Neuronal stem cell (in vitro differentiated cells): Measurements from ENCODE around the gene RIPPLY1.
A peak's percentile ranks its signal among the peaks of the same experiment; 100 is the strongest.

Experiments
- DNase-seq: peaks from one replicate; pipeline ENCODE4 v3.0.0-alpha.2; 2013; ENCODE audit warnings: low spot score
- H2AFZ ChIP-seq: one replicate; pipeline ENCODE4 v1.6.1; 2013; ENCODE audit warnings: mild to moderate bottlenecking, low read length, inconsistent platforms
- H2AK5ac ChIP-seq: 2 replicates; pipeline ENCODE4 v1.6.1; 2013; ENCODE audit warnings: low read depth, mild to moderate bottlenecking, inconsistent platforms, low read length, moderate library complexity, mixed read lengths
- H2BK120ac ChIP-seq: 2 replicates; pipeline ENCODE4 v1.6.1; 2013; ENCODE audit warnings: low read depth, mild to moderate bottlenecking, inconsistent platforms, low read length, moderate library complexity, mixed read lengths
- H2BK12ac ChIP-seq: one replicate; pipeline ENCODE4 v1.6.1; 2013; ENCODE audit warnings: low read length, inconsistent platforms
- H2BK15ac ChIP-seq: 2 replicates; pipeline ENCODE4 v1.6.1; 2013; ENCODE audit warnings: mild to moderate bottlenecking, low read length, inconsistent platforms, mixed read lengths
- H2BK5ac ChIP-seq: one replicate; pipeline ENCODE4 v1.6.1; 2013; ENCODE audit warnings: inconsistent platforms, mild to moderate bottlenecking, low read length, moderate library complexity
- H3K14ac ChIP-seq: one replicate; pipeline ENCODE4 v1.6.1; 2013; ENCODE audit warnings: low read length, inconsistent platforms
- H3K18ac ChIP-seq: 2 replicates; pipeline ENCODE4 v1.6.1; 2013; ENCODE audit warnings: low read length, inconsistent platforms
- H3K23ac ChIP-seq: 2 replicates; pipeline ENCODE4 v1.6.1; 2013; ENCODE audit warnings: low read depth, mild to moderate bottlenecking, mixed read lengths, low read length, inconsistent platforms; ENCODE audit not compliant: poor library complexity
- H3K27ac ChIP-seq: replicated peaks from 3 replicates; pipeline ENCODE4 v1.5.1; 2013; ENCODE audit warnings: low read length, inconsistent platforms
- H3K27me3 ChIP-seq, 3 experiments: 2 replicates each; pipeline ENCODE4 v1.6.1; 2013; ENCODE audit warnings: low read length in 3 of 3, mild to moderate bottlenecking in 2 of 3, inconsistent platforms in 1 of 3, low read depth in 1 of 3, mixed read lengths in 1 of 3, moderate library complexity in 1 of 3; ENCODE audit not compliant: control insufficient read depth in 3 of 3, insufficient read depth in 3 of 3
- H3K36me3 ChIP-seq, 2 donors: replicated peaks in 1 of 2; 2 replicates each; pipeline ENCODE4 v1.6.1; 2013; ENCODE audit warnings: low read length in 2 of 2; ENCODE audit not compliant: control insufficient read depth in 2 of 2, insufficient read depth in 2 of 2
- H3K4ac ChIP-seq: 2 replicates; pipeline ENCODE4 v1.6.1; 2013; ENCODE audit warnings: inconsistent platforms, mild to moderate bottlenecking, low read length, moderate library complexity
- H3K4me1 ChIP-seq, 2 donors: 1 replicate in 1 of 2; 2 replicates in 1 of 2; pipeline ENCODE4 v1.6.1; 2013; ENCODE audit warnings: low read length in 2 of 2, low read depth in 1 of 2; ENCODE audit not compliant: control insufficient read depth in 2 of 2, insufficient read depth in 1 of 2
- H3K4me2 ChIP-seq: one replicate; pipeline ENCODE4 v1.6.1; 2013; ENCODE audit warnings: mild to moderate bottlenecking, low read length, inconsistent platforms; ENCODE audit not compliant: insufficient read depth, poor library complexity, severe bottlenecking
- H3K4me3 ChIP-seq, 2 donors: 2 replicates each; pipeline ENCODE4 v1.5.1; 2013; ENCODE audit warnings: low read length in 2 of 2, mild to moderate bottlenecking in 2 of 2, inconsistent platforms in 1 of 2, moderate library complexity in 1 of 2
- H3K79me1 ChIP-seq: one replicate; pipeline ENCODE4 v1.6.1; 2013; ENCODE audit warnings: low read depth, mild to moderate bottlenecking, inconsistent platforms, low read length, moderate library complexity
- H3K9ac ChIP-seq: one replicate; pipeline ENCODE4 v1.6.1; 2013; ENCODE audit warnings: mild to moderate bottlenecking, low read depth, low read length, inconsistent platforms; ENCODE audit not compliant: poor library complexity
- H3K9me3 ChIP-seq, 2 donors: replicated peaks in 1 of 2; 2 replicates each; pipeline versions ENCODE3 to v1.6.1; 2013; ENCODE audit warnings: low read length in 2 of 2, mild to moderate bottlenecking in 2 of 2, inconsistent platforms in 1 of 2, low read depth in 1 of 2, mixed read lengths in 1 of 2, moderate library complexity in 1 of 2; ENCODE audit not compliant: control insufficient read depth in 2 of 2, insufficient read depth in 1 of 2
- H4K8ac ChIP-seq: one replicate; pipeline ENCODE4 v1.6.1; 2013; ENCODE audit warnings: low read depth, mild to moderate bottlenecking, inconsistent platforms, low read length, moderate library complexity
- H4K91ac ChIP-seq: one replicate; pipeline ENCODE4 v1.6.1; 2013; ENCODE audit warnings: low read length, low read depth, mild to moderate bottlenecking, inconsistent platforms; ENCODE audit not compliant: poor library complexity
- WGBS, 2 donors: extraction: QIAGEN DNeasy Blood & Tissue Kit; methylation state at CpG; one replicate each; pipeline ENCODE4 v1.1.7; 2013; ENCODE audit warnings: missing lambda C conversion rate in 2 of 2, mixed read lengths in 1 of 2; ENCODE audit not compliant: insufficient read length in 2 of 2, insufficient replicate concordance in 1 of 2; ENCODE audit errors: extremely low coverage in 2 of 2; 5-methylcytosine and 5-hydroxymethylcytosine counted together

RIPPLY1 gene

GRCh38 chrX:106901341-106901740 lies 1.8 kb downstream of the RIPPLY1 start:
- no peaks in the 10 kb centered on the region for H3K79me1 ChIP-seq
- H4K91ac ChIP-seq, result no peak overlapping the region
- H3K27ac ChIP-seq, result no peak overlapping the region
- peaks cover 0 to 9% (median 0%) of the 10 kb centered on the region in 3 experiments for H3K27me3 ChIP-seq
- no peak overlapping the region for H3K23ac ChIP-seq
- H4K8ac ChIP-seq, result no peak overlapping the region
- H3K4me2 ChIP-seq, result no peak overlapping the region
- H3K4me3 ChIP-seq, result no peak overlapping the region
- no peaks in the 10 kb centered on the region for H3K36me3 ChIP-seq
- peak overlapping the region; percentile 39 for H2BK5ac ChIP-seq
- no peak overlapping the region for H3K4ac ChIP-seq
- H3K9me3 ChIP-seq, result no peaks in the 10 kb centered on the region
- WGBS, 2 donors, result no CpG with 5 or more reads among the region's 3 CpGs
- no peak overlapping the region for H2AFZ ChIP-seq
- H3K14ac ChIP-seq, result no peak overlapping the region
- H2BK120ac ChIP-seq, result no peak overlapping the region
- H3K4me1 ChIP-seq, result peaks cover 0 to 10% of the 10 kb centered on the region in 2 donors
- DNase-seq, result no peak
- no peak overlapping the region for H3K9ac ChIP-seq
- no peak overlapping the region for H2BK12ac ChIP-seq
- H3K18ac ChIP-seq, result no peak overlapping the region
- no peak overlapping the region for H2BK15ac ChIP-seq
- peak overlapping the region; percentile 9 for H2AK5ac ChIP-seq

GRCh38 chrX:106899841-106900240 lies 3.3 kb downstream of the RIPPLY1 start:
- H3K27ac ChIP-seq, result no peak overlapping the region
- no peak overlapping the region for H4K91ac ChIP-seq
- no peak overlapping the region for H3K4ac ChIP-seq
- H3K79me1 ChIP-seq, result no peaks in the 10 kb centered on the region
- H3K4me2 ChIP-seq, result no peak overlapping the region
- no peak overlapping the region for H3K18ac ChIP-seq
- H3K4me1 ChIP-seq, result peaks cover 0 to 10% of the 10 kb centered on the region in 2 donors
- no peaks in the 10 kb centered on the region for H3K36me3 ChIP-seq
- H2BK5ac ChIP-seq, result no peak overlapping the region
- no peak overlapping the region for H4K8ac ChIP-seq
- no CpG with 5 or more reads among the region's 1 CpG for WGBS, 2 donors
- no peak overlapping the region for H2AFZ ChIP-seq
- no peak overlapping the region for H2BK120ac ChIP-seq
- H3K23ac ChIP-seq, result no peak overlapping the region
- peaks cover 0 to 9% (median 0%) of the 10 kb centered on the region in 3 experiments for H3K27me3 ChIP-seq
- H3K9ac ChIP-seq, result no peak overlapping the region
- no peak for DNase-seq
- H2BK15ac ChIP-seq, result no peak overlapping the region
- no peak overlapping the region for H3K14ac ChIP-seq
- no peak overlapping the region for H2AK5ac ChIP-seq
- no peak overlapping the region for H3K4me3 ChIP-seq
- no peak overlapping the region for H2BK12ac ChIP-seq
- no peaks in the 10 kb centered on the region for H3K9me3 ChIP-seq

GRCh38 chrX:106899276-106899675 lies 3.9 kb downstream of the RIPPLY1 start:
- Histone ChIP-seq H3K4ac (no peak overlapping the region), H4K91ac (no peak overlapping the region), H3K27ac (no peak overlapping the region), H3K23ac (no peak overlapping the region), H3K18ac (no peak overlapping the region), H2BK120ac (no peak overlapping the region), H3K14ac (no peak overlapping the region), H2AFZ (no peak overlapping the region), H3K9me3 (no peaks in the 10 kb centered on the region), H3K27me3 (peaks cover 0 to 9% (median 0%) of the 10 kb centered on the region in 3 experiments), H3K36me3 (no peaks in the 10 kb centered on the region), H2BK5ac (no peak overlapping the region), H2AK5ac (no peak overlapping the region), H3K4me1 (peaks cover 0 to 10% of the 10 kb centered on the region in 2 donors), H3K9ac (no peak overlapping the region), H4K8ac (no peak overlapping the region), H3K4me3 (no peak overlapping the region), H3K4me2 (no peak overlapping the region), H2BK12ac (no peak overlapping the region), H3K79me1 (no peaks in the 10 kb centered on the region), H2BK15ac (no peak overlapping the region)
- no peak for DNase-seq
- no CpG with 5 or more reads among the region's 2 CpGs for WGBS, 2 donors

GRCh38 chrX:106898462-106898861 lies 4.7 kb downstream of the RIPPLY1 start:
- Histone ChIP-seq H2BK15ac (no peak overlapping the region), H2AK5ac (no peak overlapping the region), H3K9ac (no peak overlapping the region), H2BK5ac (no peak overlapping the region), H3K9me3 (no peaks in the 10 kb centered on the region), H3K4me3 (no peak overlapping the region), H2AFZ (peak overlapping the region; percentile 18), H4K8ac (no peak overlapping the region), H3K23ac (no peak overlapping the region), H3K14ac (no peak overlapping the region), H2BK120ac (no peak overlapping the region), H4K91ac (no peak overlapping the region), H3K27ac (no peak overlapping the region), H3K18ac (no peak overlapping the region), H3K79me1 (no peaks in the 10 kb centered on the region), H3K4me1 (peaks cover 0 to 4% of the 10 kb centered on the region in 2 donors), H3K4ac (no peak overlapping the region), H3K36me3 (no peaks in the 10 kb centered on the region), H3K27me3 (peaks cover 0 to 9% (median 0%) of the 10 kb centered on the region in 3 experiments), H2BK12ac (no peak overlapping the region), H3K4me2 (no peak overlapping the region)
- DNase-seq, result peak; percentile 40
- no CpG with 5 or more reads among the region's 1 CpG for WGBS, 2 donors
